Large intestine (tissue), 3 donors: ENCODE measurements around the gene EVI5L. TPM values are rescaled to one million over a fixed set of nuclear protein-coding genes. Genes with fewer than 3 reads are reported as not detected.
A peak's percentile ranks its signal among the peaks of the same experiment; 100 is the strongest.
"Not testable (repeated sequence)": the region's sequence is repeated elsewhere in the genome, so short reads cannot be mapped to it uniquely, and the experiment has no call there.

Experiments
- DNase-seq, 2 donors: peaks; one replicate each; pipeline versions ENCODE4 v3.0.0 to v3.0.0-alpha.2; 2013
- H3K27ac ChIP-seq: one replicate; pipeline ENCODE4 v1.5.1; 2013; ENCODE audit warnings: low read length
- H3K27me3 ChIP-seq: 2 replicates; pipeline ENCODE4 v1.6.1; 2013; ENCODE audit warnings: low read length; ENCODE audit not compliant: control insufficient read depth, insufficient read depth
- H3K36me3 ChIP-seq: 2 replicates; pipeline ENCODE4 v1.6.1; 2013; ENCODE audit warnings: low read length; ENCODE audit not compliant: control insufficient read depth, insufficient read depth
- H3K4me1 ChIP-seq: one replicate; pipeline ENCODE4 v1.6.1; 2013; ENCODE audit warnings: low read length; ENCODE audit not compliant: control insufficient read depth, insufficient read depth
- H3K4me3 ChIP-seq: one replicate; pipeline ENCODE4 v1.5.1; 2013; ENCODE audit warnings: low read length
- H3K9me3 ChIP-seq: one replicate; pipeline ENCODE4 v1.6.1; 2013; ENCODE audit warnings: mild to moderate bottlenecking, low read depth, low read length, moderate library complexity; ENCODE audit not compliant: control insufficient read depth
- WGBS: methylation state at CpG from one replicate; pipeline ENCODE4 v1.1.5; 2013; ENCODE audit warnings: low lambda C conversion rate; ENCODE audit not compliant: insufficient coverage; 5-methylcytosine and 5-hydroxymethylcytosine counted together
- polyA plus RNA-seq: library from polyadenylated mRNA; unstranded; fragments of 120-200 nt; gene quantifications from one replicate; pipeline ENCODE4 v1.2.1, GENCODE V29; 2013

Gene EVI5L
- polyA plus RNA-seq, 1 donor: 9.3 TPM

- Histone ChIP-seq H3K4me3 (no peak overlapping the region), H3K27ac (no peak overlapping the region), H3K4me1 (peaks cover 13% of the 10 kb centered on the region), H3K36me3 (no peaks in the 10 kb centered on the region), H3K27me3 (peaks cover 19% of the 10 kb centered on the region), H3K9me3 (no peaks in the 10 kb centered on the region)
- DNase-seq: no peak
- WGBS: 80% methylated on average over 1 of the region's 8 CpGs
These were observed 55.8 kb downstream of the EVI5L start for GRCh38 chr19:7885818-7886217.

- no peak for DNase-seq
- Histone ChIP-seq H3K27me3 (peaks cover 19% of the 10 kb centered on the region), H3K36me3 (no peaks in the 10 kb centered on the region), H3K27ac (no peak overlapping the region), H3K9me3 (no peaks in the 10 kb centered on the region), H3K4me3 (no peak overlapping the region), H3K4me1 (peaks cover 13% of the 10 kb centered on the region)
- WGBS: no CpG with 5 or more reads among the region's 16 CpGs
These were observed 57.6 kb downstream of the EVI5L start for GRCh38 chr19:7887408-7888144.

GRCh38 chr19:7888145-7888825 lies 58.3 kb downstream of the EVI5L start, which contains the start of gene LRRC8E:
LRRC8E (plus strand) TSS chr19:7888510; CDS start chr19:7895604, 7,094 bp downstream.
- no peaks in the 10 kb centered on the region for H3K36me3 ChIP-seq
- peaks cover 19% of the 10 kb centered on the region for H3K27me3 ChIP-seq
- H3K9me3 ChIP-seq: no peaks in the 10 kb centered on the region
- H3K4me1 ChIP-seq: peaks cover 13% of the 10 kb centered on the region
- WGBS: no CpG with 5 or more reads among the region's 53 CpGs
- peak within 1 kb of the TSS; percentile 45 for H3K4me3 ChIP-seq
- no peak within 1 kb of the TSS for H3K27ac ChIP-seq
- DNase-seq: peak in 1 of 2 donors; percentile 69

- Histone ChIP-seq H3K4me1 (peaks cover 13% of the 10 kb centered on the region), H3K9me3 (no peaks in the 10 kb centered on the region), H3K27ac (no peak overlapping the region), H3K27me3 (peaks cover 19% of the 10 kb centered on the region), H3K4me3 (peak overlapping the region; percentile 45), H3K36me3 (no peaks in the 10 kb centered on the region)
- WGBS: no CpG with 5 or more reads among the region's 8 CpGs
- DNase-seq: no peak
These were observed 58.8 kb downstream of the EVI5L start for GRCh38 chr19:7888826-7889217.

GRCh38 chr19:7893362-7894101 lies 63.5 kb downstream of the EVI5L start:
- H3K4me3 ChIP-seq, DNase-seq, H3K27me3 ChIP-seq, H3K36me3 ChIP-seq, H3K9me3 ChIP-seq, H3K27ac ChIP-seq: not testable (repeated sequence)
- peaks cover 16% of the 10 kb centered on the region for H3K4me1 ChIP-seq
- 100% methylated on average over 1 of the region's 18 CpGs for WGBS

GRCh38 chr19:7894612-7895309 lies 64.7 kb downstream of the EVI5L start:
- H3K4me1 ChIP-seq: peaks cover 12% of the 10 kb centered on the region
- DNase-seq: no peak
- WGBS: no CpG with 5 or more reads among the region's 18 CpGs
- peaks cover 3% of the 10 kb centered on the region for H3K27me3 ChIP-seq
- peaks cover 7% of the 10 kb centered on the region for H3K9me3 ChIP-seq
- no peaks in the 10 kb centered on the region for H3K36me3 ChIP-seq
- H3K27ac ChIP-seq: no peak overlapping the region
- no peak overlapping the region for H3K4me3 ChIP-seq

- DNase-seq: no peak
- H3K27ac ChIP-seq: no peak overlapping the region
- H3K36me3 ChIP-seq: no peaks in the 10 kb centered on the region
- peaks cover 10% of the 10 kb centered on the region for H3K9me3 ChIP-seq
- peaks cover 12% of the 10 kb centered on the region for H3K4me1 ChIP-seq
- WGBS: no CpG with 5 or more reads among the region's 13 CpGs
- no peak overlapping the region for H3K4me3 ChIP-seq
- no peaks in the 10 kb centered on the region for H3K27me3 ChIP-seq
These were observed 65.5 kb downstream of the EVI5L start for GRCh38 chr19:7895565-7895964.

- Histone ChIP-seq H3K4me1 (peaks cover 12% of the 10 kb centered on the region), H3K27me3 (no peaks in the 10 kb centered on the region), H3K36me3 (no peaks in the 10 kb centered on the region), H3K9me3 (peaks cover 10% of the 10 kb centered on the region), H3K27ac (peak overlapping the region; percentile 56), H3K4me3 (no peak overlapping the region)
- DNase-seq: peak; percentile 59 to 75
- WGBS: no CpG with 5 or more reads among the region's 11 CpGs
These were observed 67.3 kb downstream of the EVI5L start for GRCh38 chr19:7897292-7897691.

GRCh38 chr19:7898967-7899366 lies 68.9 kb downstream of the EVI5L start:
- Histone ChIP-seq H3K4me3 (no peak overlapping the region), H3K27me3 (no peaks in the 10 kb centered on the region), H3K36me3 (no peaks in the 10 kb centered on the region), H3K27ac (no peak overlapping the region), H3K4me1 (peaks cover 18% of the 10 kb centered on the region), H3K9me3 (peaks cover 10% of the 10 kb centered on the region)
- WGBS: no CpG with 5 or more reads among the region's 16 CpGs
- DNase-seq: no peak
